Natural killer cell (primary cell): Measurements from ENCODE around the gene CERS6. TPM values are rescaled to one million over a fixed set of nuclear protein-coding genes. Genes with fewer than 3 reads are reported as not detected.

Experiments
- ATAC-seq, 3 donors: fragments of 150-1000 bp in 2 of 3; fragments of 200-7000 bp in 1 of 3; cut with Tn5 transposase; 1 replicate in 1 of 3; 2 replicates in 2 of 3; pipeline ENCODE4 v1.10.0; 2021; ENCODE audit warnings: mild to moderate bottlenecking in 2 of 3, moderate library complexity in 2 of 3
- DNase-seq, 2 donors: peaks; one replicate each; pipeline versions ENCODE4 v3.0.0 to v3.0.0-alpha.2; 2013 to 2021; ENCODE audit warnings: mixed read lengths in 1 of 2
- H3K27ac ChIP-seq: one replicate; pipeline ENCODE4 v1.5.1; 2013; ENCODE audit warnings: mild to moderate bottlenecking, low read length
- H3K27me3 ChIP-seq: one replicate; pipeline ENCODE4 v1.6.1; 2013; ENCODE audit warnings: low read length; ENCODE audit not compliant: control insufficient read depth, insufficient read depth
- H3K36me3 ChIP-seq: one replicate; pipeline ENCODE4 v1.6.1; 2013; ENCODE audit warnings: low read length; ENCODE audit not compliant: control insufficient read depth, insufficient read depth
- H3K4me1 ChIP-seq: one replicate; pipeline ENCODE4 v1.6.1; 2013; ENCODE audit warnings: low read length; ENCODE audit not compliant: control insufficient read depth, insufficient read depth
- H3K4me3 ChIP-seq: one replicate; pipeline ENCODE4 v1.5.1; 2013; ENCODE audit warnings: low read length
- H3K9me3 ChIP-seq: one replicate; pipeline ENCODE4 v1.6.1; 2013; ENCODE audit warnings: low read length; ENCODE audit not compliant: control insufficient read depth, insufficient read depth
- H3K27ac Mint-ChIP-seq, 2 donors: one replicate each; pipeline ENCODE4 v1.8.0; 2022; ENCODE audit warnings: mild to moderate bottlenecking in 2 of 2, mixed read lengths in 2 of 2, moderate library complexity in 1 of 2
- H3K27me3 Mint-ChIP-seq, 2 donors: one replicate each; pipeline ENCODE4 v1.8.0; 2022; ENCODE audit warnings: low read depth in 2 of 2, mixed read lengths in 2 of 2
- H3K36me3 Mint-ChIP-seq: one replicate; pipeline ENCODE4 v1.8.0; 2022; ENCODE audit warnings: mixed read lengths
- H3K4me1 Mint-ChIP-seq, 2 donors: one replicate each; pipeline ENCODE4 v1.8.0; 2022; ENCODE audit warnings: mixed read lengths in 2 of 2
- H3K4me3 Mint-ChIP-seq: one replicate; pipeline ENCODE4 v1.8.0; 2022; ENCODE audit warnings: mild to moderate bottlenecking, moderate library complexity, mixed read lengths
- H3K9me3 Mint-ChIP-seq, 2 donors: one replicate each; pipeline ENCODE4 v1.8.0; 2022; ENCODE audit warnings: mixed read lengths in 2 of 2
- CTCF ChIP-seq: fragments of 200-600 bp; IDR thresholded peaks from one replicate; pipeline ENCODE4 v1.8.0; 2022; ENCODE audit warnings: antibody characterized with exemption
- WGBS: methylation state at CpG from one replicate; pipeline ENCODE4 v1.1.7; 2013; ENCODE audit warnings: missing lambda C conversion rate; ENCODE audit not compliant: insufficient coverage; 5-methylcytosine and 5-hydroxymethylcytosine counted together
- intact Hi-C: fragments of 100-400 bp; cut with micrococcal nuclease; formaldehyde crosslinking; loops from one replicate; pipeline ENCODE4 v1.14.2; 2022
- total RNA-seq, 4 donors: library from RNA; stranded (reverse); fragments of 120-200 nt in 1 of 4; gene quantifications; one replicate each; pipeline versions ENCODE4 v1.2.3 to v1.2.4, GENCODE V29; 2013 to 2022

The CERS6 gene
- total RNA-seq, 3 donors from 2014 or later (not counting 1 experiment from before 2014, with no cell fraction given), result 9.1 to 13.5 (median 11.8) TPM

GRCh38 chr2:168431301-168432024, 24.6 kb upstream of the CERS6 start:
- TF ChIP-seq CTCF, result no peak
- Mint-ChIP-seq H3K4me3 (no peak overlapping the region), H3K27ac (no peak overlapping the region), H3K27me3 (peaks cover 9 to 12% of the 10 kb centered on the region in 2 donors), H3K9me3 (no peaks in the 10 kb centered on the region), H3K36me3 (no peaks in the 10 kb centered on the region), H3K4me1 (peaks cover 19 to 20% of the 10 kb centered on the region in 2 donors)
- no peak overlapping the region for H3K27ac ChIP-seq
- H3K4me1 ChIP-seq, result peaks cover 6% of the 10 kb centered on the region
- no peak for DNase-seq
- no peaks in the 10 kb centered on the region for H3K27me3 ChIP-seq
- intact Hi-C loops, result no loop called here
- no peaks in the 10 kb centered on the region for H3K9me3 ChIP-seq
- H3K36me3 ChIP-seq, result no peaks in the 10 kb centered on the region
- no CpG with 5 or more reads among the region's 1 CpG for WGBS
- no peak overlapping the region for H3K4me3 ChIP-seq
- ATAC-seq, result no peak

- peaks cover 9 to 12% of the 10 kb centered on the region in 2 donors for H3K27me3 Mint-ChIP-seq
- TF ChIP-seq CTCF, result no peak
- H3K27ac ChIP-seq, result no peak overlapping the region
- intact Hi-C loops, result no loop called here
- 69% methylated on average over 2 of the region's 3 CpGs for WGBS
- H3K9me3 ChIP-seq, result no peaks in the 10 kb centered on the region
- H3K9me3 Mint-ChIP-seq, result no peaks in the 10 kb centered on the region
- no peaks in the 10 kb centered on the region for H3K27me3 ChIP-seq
- no peaks in the 10 kb centered on the region for H3K36me3 Mint-ChIP-seq
- H3K4me1 ChIP-seq, result peaks cover 6% of the 10 kb centered on the region
- DNase-seq, result no peak
- H3K4me3 Mint-ChIP-seq, result no peak overlapping the region
- peaks cover 14 to 19% of the 10 kb centered on the region in 2 donors for H3K4me1 Mint-ChIP-seq
- no peaks in the 10 kb centered on the region for H3K36me3 ChIP-seq
- no peak for ATAC-seq
- no peak overlapping the region for H3K4me3 ChIP-seq
- H3K27ac Mint-ChIP-seq, result no peak overlapping the region
These were observed 24.0 kb upstream of the CERS6 start for GRCh38 chr2:168432100-168432499.

GRCh38 chr2:168432565-168433186, 23.4 kb upstream of the CERS6 start:
- H3K9me3 Mint-ChIP-seq, result no peaks in the 10 kb centered on the region
- Histone ChIP-seq H3K36me3 (no peaks in the 10 kb centered on the region), H3K27ac (no peak overlapping the region), H3K27me3 (no peaks in the 10 kb centered on the region), H3K4me1 (peaks cover 6% of the 10 kb centered on the region), H3K9me3 (no peaks in the 10 kb centered on the region), H3K4me3 (no peak overlapping the region)
- H3K4me1 Mint-ChIP-seq, result peaks cover 14 to 19% of the 10 kb centered on the region in 2 donors
- ATAC-seq, result peak in 1 of 3 donors; percentile 36
- DNase-seq, result peak in 1 of 2 donors; percentile 61
- TF ChIP-seq CTCF, result no peak
- WGBS, result 20% methylated on average over 3 of the region's 3 CpGs
- no peak overlapping the region for H3K27ac Mint-ChIP-seq
- peaks cover 9 to 10% of the 10 kb centered on the region in 2 donors for H3K27me3 Mint-ChIP-seq
- H3K36me3 Mint-ChIP-seq, result no peaks in the 10 kb centered on the region
- intact Hi-C loops, result no loop called here
- peak overlapping the region; percentile 3 for H3K4me3 Mint-ChIP-seq
